HepG2 (cell line): ENCODE results near the gene EIF3B. TPM values are rescaled to one million over a fixed set of nuclear protein-coding genes. Genes with fewer than 3 reads are reported as not detected.
A peak's percentile ranks its signal among the peaks of the same experiment; 100 is the strongest.

ENCODE experiments used
- HMG20B ChIP-seq: conservative IDR thresholded peaks from 2 replicates; pipeline ENCODE4 v1.6.1; 2016; ENCODE audit warnings: missing genetic modification reagents, missing compliant biosample characterization
- MLLT10 ChIP-seq: sonication (generic); formaldehyde crosslinking; IDR thresholded peaks from 2 replicates; pipeline ENCODE4 v1.4.0; 2020; ENCODE audit warnings: missing genetic modification reagents
- ZNF329 ChIP-seq: sonication (generic); formaldehyde crosslinking; IDR thresholded peaks from 2 replicates; pipeline ENCODE4 v1.9.0; 2021; ENCODE audit warnings: low read depth, mild to moderate bottlenecking, missing genetic modification reagents
- ZNF572 ChIP-seq: sonication (generic); formaldehyde crosslinking; IDR thresholded peaks from 2 replicates; pipeline ENCODE4 v1.5.1; 2020; ENCODE audit warnings: mild to moderate bottlenecking, missing genetic modification reagents
- ZNF7 ChIP-seq: IDR thresholded peaks from 2 replicates; pipeline ENCODE4 v1.6.1; 2016; ENCODE audit warnings: missing biosample characterization, missing genetic modification reagents
- polyA plus RNA-seq, 8 experiments: library from polyadenylated mRNA; depleted of rRNA in 3 of 8; stranded (reverse) in 7 of 8; unstranded in 1 of 8; fragments of >200 nt; fragmentation: Illumina TruSeq in 4 of 8; extraction: Trizol in 4 of 8; gene quantifications; 2 replicates each; pipeline versions ENCODE4 v1.2.1 to v1.2.3, GENCODE V29; 2011 to 2016; ENCODE audit warnings: low read depth in 4 of 8, missing spikeins in 1 of 8, mixed read lengths in 1 of 8; ENCODE audit not compliant: insufficient read depth in 1 of 8
- total RNA-seq, 5 experiments: library from RNA; depleted of rRNA; stranded (reverse); fragments of >200 nt; fragmentation: Illumina TruSeq; extraction: Trizol; gene quantifications; 2 replicates each; pipeline ENCODE4 v1.2.3, GENCODE V29; 2016; ENCODE audit warnings: low read depth in 1 of 5
- TF ChIP-seq, protein P1 (sequence below): sonication (generic); formaldehyde crosslinking; IDR thresholded peaks from 2 replicates; pipeline ENCODE4 v1.4.0; 2020; ENCODE audit warnings: missing genetic modification reagents, borderline replicate concordance
- TF ChIP-seq, protein P2 (sequence below): sonication (generic); formaldehyde crosslinking; IDR thresholded peaks from 2 replicates; pipeline ENCODE4 v1.4.0; 2020; ENCODE audit warnings: missing genetic modification reagents
- TF ChIP-seq, protein P3 (sequence below): sonication (generic); formaldehyde crosslinking; IDR thresholded peaks from 2 replicates; pipeline ENCODE4 v1.4.0; 2020; ENCODE audit warnings: missing genetic modification reagents
- TF ChIP-seq, protein P4 (sequence below): sonication (generic); formaldehyde crosslinking; IDR thresholded peaks from 2 replicates; pipeline ENCODE4 v1.4.0; 2020; ENCODE audit warnings: missing genetic modification reagents, borderline replicate concordance
- TF ChIP-seq, protein P5 (sequence below): sonication (generic); formaldehyde crosslinking; IDR thresholded peaks from 2 replicates; pipeline ENCODE4 v1.9.0; 2021; ENCODE audit warnings: missing genetic modification reagents, mild to moderate bottlenecking, borderline replicate concordance
- TF ChIP-seq, protein P6 (sequence below): sonication (generic); formaldehyde crosslinking; IDR thresholded peaks from 2 replicates; pipeline ENCODE4 v1.4.0; 2020; ENCODE audit warnings: missing genetic modification reagents, borderline replicate concordance

Gene EIF3B
- total and polyA plus RNA-seq, 2 of the 13 experiments (the other 11 are each of a cell fraction or from before 2014, with no cell fraction given) = 92.2 to 241 TPM

DNA sequence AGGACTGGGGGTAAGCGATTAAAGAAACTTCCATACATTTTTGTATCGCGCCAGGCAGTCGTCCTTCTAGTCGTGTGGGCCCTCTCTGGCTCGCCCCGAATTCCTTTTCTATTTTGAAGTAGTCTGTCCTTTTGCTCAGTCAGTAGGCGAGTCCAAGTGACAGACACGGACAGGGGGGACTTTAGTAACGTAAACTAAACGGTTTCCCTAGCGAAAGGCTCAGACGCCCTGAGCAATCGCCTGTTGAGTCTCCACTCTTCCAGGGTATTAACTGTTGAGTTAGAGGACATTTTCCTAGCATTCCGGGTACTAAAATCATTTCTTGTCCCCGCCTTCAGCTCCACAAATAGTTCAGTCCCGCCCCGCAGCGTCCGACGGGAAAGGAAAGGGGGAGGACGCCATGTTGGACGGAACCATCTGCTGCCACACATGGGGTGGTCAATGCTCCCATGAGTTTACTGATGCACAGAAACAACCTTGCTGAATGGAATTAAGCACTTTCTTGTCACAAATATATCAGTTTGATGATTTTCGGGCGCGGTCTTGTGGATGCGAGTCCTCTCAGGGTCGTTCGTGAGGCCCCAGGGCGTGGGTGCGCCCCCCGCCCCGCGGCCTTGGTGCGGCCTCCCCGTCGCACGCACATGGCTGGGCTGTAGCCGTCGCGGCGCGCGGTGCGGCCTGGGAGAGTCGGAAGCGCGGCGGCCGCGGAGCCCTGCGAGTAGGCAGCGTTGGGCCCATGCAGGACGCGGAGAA is at the start of gene EIF3B (continued):
- TF ChIP-seq, protein P1, sequence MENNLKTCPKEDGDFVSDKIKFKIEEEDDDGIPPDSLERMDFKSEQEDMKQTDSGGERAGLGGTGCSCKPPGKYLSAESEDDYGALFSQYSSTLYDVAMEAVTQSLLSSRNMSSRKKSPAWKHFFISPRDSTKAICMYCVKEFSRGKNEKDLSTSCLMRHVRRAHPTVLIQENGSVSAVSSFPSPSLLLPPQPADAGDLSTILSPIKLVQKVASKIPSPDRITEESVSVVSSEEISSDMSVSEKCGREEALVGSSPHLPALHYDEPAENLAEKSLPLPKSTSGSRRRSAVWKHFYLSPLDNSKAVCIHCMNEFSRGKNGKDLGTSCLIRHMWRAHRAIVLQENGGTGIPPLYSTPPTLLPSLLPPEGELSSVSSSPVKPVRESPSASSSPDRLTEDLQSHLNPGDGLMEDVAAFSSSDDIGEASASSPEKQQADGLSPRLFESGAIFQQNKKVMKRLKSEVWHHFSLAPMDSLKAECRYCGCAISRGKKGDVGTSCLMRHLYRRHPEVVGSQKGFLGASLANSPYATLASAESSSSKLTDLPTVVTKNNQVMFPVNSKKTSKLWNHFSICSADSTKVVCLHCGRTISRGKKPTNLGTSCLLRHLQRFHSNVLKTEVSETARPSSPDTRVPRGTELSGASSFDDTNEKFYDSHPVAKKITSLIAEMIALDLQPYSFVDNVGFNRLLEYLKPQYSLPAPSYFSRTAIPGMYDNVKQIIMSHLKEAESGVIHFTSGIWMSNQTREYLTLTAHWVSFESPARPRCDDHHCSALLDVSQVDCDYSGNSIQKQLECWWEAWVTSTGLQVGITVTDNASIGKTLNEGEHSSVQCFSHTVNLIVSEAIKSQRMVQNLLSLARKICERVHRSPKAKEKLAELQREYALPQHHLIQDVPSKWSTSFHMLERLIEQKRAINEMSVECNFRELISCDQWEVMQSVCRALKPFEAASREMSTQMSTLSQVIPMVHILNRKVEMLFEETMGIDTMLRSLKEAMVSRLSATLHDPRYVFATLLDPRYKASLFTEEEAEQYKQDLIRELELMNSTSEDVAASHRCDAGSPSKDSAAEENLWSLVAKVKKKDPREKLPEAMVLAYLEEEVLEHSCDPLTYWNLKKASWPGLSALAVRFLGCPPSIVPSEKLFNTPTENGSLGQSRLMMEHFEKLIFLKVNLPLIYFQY = peak; percentile 13; the same call in 1 of the 2 replicates
- no peak for TF ChIP-seq MLLT10
- TF ChIP-seq, protein P2, sequence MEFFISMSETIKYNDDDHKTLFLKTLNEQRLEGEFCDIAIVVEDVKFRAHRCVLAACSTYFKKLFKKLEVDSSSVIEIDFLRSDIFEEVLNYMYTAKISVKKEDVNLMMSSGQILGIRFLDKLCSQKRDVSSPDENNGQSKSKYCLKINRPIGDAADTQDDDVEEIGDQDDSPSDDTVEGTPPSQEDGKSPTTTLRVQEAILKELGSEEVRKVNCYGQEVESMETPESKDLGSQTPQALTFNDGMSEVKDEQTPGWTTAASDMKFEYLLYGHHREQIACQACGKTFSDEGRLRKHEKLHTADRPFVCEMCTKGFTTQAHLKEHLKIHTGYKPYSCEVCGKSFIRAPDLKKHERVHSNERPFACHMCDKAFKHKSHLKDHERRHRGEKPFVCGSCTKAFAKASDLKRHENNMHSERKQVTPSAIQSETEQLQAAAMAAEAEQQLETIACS = 0 out of 2 replicates have a peak, but pooled peaks have one; percentile 22
- no peak for TF ChIP-seq ZNF572 (CRISPR knock-in tag)
- TF ChIP-seq, protein P3, sequence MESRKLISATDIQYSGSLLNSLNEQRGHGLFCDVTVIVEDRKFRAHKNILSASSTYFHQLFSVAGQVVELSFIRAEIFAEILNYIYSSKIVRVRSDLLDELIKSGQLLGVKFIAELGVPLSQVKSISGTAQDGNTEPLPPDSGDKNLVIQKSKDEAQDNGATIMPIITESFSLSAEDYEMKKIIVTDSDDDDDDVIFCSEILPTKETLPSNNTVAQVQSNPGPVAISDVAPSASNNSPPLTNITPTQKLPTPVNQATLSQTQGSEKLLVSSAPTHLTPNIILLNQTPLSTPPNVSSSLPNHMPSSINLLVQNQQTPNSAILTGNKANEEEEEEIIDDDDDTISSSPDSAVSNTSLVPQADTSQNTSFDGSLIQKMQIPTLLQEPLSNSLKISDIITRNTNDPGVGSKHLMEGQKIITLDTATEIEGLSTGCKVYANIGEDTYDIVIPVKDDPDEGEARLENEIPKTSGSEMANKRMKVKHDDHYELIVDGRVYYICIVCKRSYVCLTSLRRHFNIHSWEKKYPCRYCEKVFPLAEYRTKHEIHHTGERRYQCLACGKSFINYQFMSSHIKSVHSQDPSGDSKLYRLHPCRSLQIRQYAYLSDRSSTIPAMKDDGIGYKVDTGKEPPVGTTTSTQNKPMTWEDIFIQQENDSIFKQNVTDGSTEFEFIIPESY (CRISPR knock-in tag) = no peak
- TF ChIP-seq, protein P4, sequence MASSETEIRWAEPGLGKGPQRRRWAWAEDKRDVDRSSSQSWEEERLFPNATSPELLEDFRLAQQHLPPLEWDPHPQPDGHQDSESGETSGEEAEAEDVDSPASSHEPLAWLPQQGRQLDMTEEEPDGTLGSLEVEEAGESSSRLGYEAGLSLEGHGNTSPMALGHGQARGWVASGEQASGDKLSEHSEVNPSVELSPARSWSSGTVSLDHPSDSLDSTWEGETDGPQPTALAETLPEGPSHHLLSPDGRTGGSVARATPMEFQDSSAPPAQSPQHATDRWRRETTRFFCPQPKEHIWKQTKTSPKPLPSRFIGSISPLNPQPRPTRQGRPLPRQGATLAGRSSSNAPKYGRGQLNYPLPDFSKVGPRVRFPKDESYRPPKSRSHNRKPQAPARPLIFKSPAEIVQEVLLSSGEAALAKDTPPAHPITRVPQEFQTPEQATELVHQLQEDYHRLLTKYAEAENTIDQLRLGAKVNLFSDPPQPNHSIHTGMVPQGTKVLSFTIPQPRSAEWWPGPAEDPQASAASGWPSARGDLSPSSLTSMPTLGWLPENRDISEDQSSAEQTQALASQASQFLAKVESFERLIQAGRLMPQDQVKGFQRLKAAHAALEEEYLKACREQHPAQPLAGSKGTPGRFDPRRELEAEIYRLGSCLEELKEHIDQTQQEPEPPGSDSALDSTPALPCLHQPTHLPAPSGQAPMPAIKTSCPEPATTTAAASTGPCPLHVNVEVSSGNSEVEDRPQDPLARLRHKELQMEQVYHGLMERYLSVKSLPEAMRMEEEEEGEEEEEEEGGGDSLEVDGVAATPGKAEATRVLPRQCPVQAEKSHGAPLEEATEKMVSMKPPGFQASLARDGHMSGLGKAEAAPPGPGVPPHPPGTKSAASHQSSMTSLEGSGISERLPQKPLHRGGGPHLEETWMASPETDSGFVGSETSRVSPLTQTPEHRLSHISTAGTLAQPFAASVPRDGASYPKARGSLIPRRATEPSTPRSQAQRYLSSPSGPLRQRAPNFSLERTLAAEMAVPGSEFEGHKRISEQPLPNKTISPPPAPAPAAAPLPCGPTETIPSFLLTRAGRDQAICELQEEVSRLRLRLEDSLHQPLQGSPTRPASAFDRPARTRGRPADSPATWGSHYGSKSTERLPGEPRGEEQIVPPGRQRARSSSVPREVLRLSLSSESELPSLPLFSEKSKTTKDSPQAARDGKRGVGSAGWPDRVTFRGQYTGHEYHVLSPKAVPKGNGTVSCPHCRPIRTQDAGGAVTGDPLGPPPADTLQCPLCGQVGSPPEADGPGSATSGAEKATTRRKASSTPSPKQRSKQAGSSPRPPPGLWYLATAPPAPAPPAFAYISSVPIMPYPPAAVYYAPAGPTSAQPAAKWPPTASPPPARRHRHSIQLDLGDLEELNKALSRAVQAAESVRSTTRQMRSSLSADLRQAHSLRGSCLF (CRISPR knock-in tag) = no peak
- TF ChIP-seq HMG20B = no peak
- no peak for TF ChIP-seq ZNF329 (CRISPR knock-in tag)
- TF ChIP-seq, protein P5, sequence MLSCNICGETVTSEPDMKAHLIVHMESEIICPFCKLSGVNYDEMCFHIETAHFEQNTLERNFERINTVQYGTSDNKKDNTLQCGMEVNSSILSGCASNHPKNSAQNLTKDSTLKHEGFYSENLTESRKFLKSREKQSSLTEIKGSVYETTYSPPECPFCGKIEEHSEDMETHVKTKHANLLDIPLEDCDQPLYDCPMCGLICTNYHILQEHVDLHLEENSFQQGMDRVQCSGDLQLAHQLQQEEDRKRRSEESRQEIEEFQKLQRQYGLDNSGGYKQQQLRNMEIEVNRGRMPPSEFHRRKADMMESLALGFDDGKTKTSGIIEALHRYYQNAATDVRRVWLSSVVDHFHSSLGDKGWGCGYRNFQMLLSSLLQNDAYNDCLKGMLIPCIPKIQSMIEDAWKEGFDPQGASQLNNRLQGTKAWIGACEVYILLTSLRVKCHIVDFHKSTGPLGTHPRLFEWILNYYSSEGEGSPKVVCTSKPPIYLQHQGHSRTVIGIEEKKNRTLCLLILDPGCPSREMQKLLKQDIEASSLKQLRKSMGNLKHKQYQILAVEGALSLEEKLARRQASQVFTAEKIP (CRISPR knock-in tag) = no peak
- no peak for TF ChIP-seq ZNF7 (CRISPR knock-in tag)
- TF ChIP-seq, protein P6, sequence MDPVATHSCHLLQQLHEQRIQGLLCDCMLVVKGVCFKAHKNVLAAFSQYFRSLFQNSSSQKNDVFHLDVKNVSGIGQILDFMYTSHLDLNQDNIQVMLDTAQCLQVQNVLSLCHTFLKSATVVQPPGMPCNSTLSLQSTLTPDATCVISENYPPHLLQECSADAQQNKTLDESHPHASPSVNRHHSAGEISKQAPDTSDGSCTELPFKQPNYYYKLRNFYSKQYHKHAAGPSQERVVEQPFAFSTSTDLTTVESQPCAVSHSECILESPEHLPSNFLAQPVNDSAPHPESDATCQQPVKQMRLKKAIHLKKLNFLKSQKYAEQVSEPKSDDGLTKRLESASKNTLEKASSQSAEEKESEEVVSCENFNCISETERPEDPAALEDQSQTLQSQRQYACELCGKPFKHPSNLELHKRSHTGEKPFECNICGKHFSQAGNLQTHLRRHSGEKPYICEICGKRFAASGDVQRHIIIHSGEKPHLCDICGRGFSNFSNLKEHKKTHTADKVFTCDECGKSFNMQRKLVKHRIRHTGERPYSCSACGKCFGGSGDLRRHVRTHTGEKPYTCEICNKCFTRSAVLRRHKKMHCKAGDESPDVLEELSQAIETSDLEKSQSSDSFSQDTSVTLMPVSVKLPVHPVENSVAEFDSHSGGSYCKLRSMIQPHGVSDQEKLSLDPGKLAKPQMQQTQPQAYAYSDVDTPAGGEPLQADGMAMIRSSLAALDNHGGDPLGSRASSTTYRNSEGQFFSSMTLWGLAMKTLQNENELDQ (CRISPR knock-in tag) = peak; percentile 12; the same call in 1 of the 2 replicates
